ENCODE data around the gene CLECL1.

GRCh38 chr12:9736936-9737705 is 4.2 kb upstream of the CLECL1 start:
- no peak for TF ChIP-seq CTCF (IDR thresholded peaks at IDR 0.05; ENCODE audit: low read depth, low read length)
- TF ChIP-seq EZH2phosphoT487 (IDR thresholded peaks at IDR 0.05; ENCODE audit: low read depth), result no peak

All from OCI-LY3 (cell line).